T follicular helper cell (primary cell): ENCODE measurements around the gene ASB2.

ENCODE experiments used
- DNase-seq: peaks from one replicate; pipeline ENCODE4 v3.0.0-alpha.2; 2020; ENCODE audit warnings: low read depth

The ASB2 gene

DNA sequence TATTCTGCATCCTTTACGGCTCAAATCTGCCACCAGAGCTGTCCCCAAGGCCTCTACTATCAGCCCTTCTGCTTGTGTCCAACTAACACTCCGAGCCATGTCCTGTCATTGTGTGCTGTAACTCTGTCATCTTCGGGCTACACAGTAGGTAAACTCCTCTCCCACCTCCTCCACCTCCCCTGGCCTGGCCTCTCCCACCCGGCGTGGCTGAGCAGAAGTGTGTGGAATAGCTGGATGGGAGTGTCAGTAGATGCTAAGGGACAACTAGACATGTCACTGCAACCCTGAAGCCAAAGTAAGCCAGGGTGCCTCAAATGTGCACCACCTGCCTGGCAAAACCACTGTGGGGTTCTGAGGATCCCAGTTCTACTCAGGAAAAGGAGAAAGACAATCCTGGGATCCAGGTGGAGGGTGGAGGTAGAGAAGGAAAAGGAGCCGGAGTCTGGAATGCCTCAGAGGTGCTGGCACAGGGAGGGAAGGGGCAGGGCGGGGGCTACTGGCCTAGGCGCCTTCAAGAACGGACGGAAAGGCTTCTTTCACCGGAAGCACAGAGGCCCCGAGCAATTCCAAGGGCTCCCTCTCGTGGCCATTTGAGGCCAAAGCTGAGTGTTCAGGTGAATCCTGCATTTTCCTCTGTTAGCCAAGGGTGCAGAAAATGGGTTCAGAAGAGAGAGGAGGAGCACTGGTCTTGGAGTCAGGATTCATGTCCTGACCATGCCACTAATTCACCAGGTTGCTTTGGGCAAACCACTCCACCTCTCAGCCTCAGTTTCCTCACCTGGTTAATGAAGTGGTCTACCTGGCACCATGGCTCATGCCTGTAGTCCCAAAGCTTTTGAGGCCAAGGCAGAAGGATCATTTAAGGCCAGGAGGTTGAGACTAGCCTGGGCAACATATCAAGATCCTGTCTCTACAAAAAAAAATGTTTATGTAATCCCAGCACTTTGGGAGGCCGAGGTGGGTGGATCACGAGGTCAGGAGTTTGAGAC, 69.7 kb downstream of the ASB2 start:
- peak; percentile 33 for DNase-seq

DNA sequence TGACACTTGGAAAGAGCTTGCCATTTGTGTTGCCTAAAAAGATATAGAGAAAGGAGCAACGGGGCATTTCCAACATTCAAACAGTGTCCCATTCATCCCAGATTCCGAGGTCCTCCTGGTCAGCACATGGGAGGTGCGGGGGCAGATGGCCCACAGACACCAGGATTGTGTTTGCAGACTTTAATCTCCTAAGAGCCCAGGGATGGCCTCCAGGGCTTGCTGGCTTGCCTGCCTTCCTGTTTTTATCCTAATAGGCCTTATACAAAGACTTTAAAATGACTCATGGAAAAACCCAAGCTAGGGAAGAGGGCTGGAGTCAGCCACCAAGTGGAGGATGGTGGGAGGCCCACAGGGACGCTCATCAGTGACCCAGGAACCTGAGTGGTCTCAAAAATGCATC, 70.7 kb downstream of the ASB2 start:
- DNase-seq, result no peak

DNA sequence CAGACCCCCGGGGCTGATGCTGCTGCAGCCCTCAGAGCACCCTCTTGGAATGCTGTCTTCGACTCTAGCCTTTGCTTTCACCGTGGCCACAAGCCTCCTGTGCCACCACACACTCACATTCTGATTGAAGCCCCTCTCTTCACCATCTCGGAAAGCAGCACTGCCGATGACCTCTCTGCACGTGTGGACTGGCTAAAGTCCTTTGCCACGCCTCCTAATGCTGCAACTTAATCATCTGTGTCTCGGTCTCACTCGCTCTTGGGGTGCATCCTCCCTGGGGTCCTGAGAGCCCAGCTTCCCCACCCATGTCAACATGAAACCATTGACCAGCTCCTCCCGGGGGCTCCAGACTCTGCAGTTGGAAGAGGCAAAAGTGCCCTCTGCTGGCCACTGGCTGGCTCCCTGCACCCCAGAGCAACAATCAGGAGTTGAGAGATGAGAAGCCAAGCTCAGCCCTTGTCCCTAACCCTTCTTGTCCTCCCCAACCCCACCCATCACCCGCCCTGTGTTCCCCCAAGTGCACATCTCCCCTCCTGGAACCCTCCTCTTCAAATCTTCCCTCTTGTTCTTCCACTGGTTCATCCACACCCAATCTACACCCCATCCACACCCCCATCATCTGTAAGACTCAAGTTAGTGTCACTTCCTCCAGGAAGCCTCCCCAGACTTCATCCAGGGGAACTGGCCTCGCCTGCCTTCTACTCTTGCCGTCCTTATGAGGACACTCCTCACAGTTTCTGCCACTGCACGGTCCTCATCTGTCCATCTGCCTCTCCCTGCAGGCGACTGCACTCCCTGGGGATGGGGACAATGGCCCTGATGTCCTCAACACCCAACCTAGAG, 72.8 kb downstream of the ASB2 start:
- no peak for DNase-seq

DNA sequence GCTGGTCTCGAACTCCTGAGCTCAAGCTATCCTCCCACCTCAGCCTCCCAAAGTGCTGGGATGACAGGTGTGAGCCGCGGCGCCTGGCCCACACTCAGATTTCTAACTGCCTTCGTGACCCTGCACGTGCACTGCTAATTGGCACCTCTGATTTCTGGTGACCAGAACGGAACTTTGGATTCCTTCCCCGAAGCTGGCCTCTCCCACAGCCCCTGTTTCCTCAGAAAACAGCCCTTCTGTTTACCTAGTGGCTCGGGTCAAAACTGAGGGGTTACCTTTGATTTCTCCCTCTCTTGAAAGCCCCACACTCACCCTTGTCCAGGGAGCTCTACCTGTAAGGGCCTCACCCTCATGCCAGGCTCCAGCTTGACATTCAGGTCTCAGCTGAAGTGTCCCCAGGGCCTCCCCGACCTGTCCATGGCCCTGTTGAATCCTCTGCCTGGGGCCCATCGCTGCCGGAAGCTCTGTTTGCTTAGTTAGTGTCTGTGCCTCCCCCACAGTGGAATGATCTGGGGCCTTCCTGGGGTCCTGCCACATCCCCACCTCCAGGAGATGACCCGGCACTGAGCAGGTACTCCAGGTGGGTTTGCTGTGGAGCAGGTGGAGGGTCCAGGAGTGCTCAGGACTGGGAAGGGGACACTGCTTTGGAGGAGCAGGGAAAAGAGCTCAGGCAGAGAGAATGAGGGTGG, 73.6 kb downstream of the ASB2 start:
- no peak for DNase-seq

DNA sequence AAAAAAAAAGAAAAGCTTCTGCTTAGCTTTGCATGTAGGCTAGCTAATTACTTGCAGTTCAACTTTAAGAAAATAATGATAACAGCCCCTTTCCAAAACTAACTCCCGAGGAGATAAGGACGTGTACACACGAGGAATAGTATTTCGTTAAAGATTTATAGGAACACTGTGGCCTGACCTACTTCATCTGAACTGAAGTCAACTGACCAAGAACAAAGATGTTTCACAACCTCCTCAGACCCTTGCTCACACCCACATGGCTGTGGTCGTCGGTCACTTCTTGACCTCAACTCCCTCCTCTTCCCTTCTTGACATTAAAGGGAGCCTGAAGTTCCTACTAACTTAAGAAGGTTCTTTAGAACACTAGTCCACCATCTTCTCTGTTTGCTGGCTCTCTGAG, 74.6 kb downstream of the ASB2 start:
- no peak for DNase-seq

DNA sequence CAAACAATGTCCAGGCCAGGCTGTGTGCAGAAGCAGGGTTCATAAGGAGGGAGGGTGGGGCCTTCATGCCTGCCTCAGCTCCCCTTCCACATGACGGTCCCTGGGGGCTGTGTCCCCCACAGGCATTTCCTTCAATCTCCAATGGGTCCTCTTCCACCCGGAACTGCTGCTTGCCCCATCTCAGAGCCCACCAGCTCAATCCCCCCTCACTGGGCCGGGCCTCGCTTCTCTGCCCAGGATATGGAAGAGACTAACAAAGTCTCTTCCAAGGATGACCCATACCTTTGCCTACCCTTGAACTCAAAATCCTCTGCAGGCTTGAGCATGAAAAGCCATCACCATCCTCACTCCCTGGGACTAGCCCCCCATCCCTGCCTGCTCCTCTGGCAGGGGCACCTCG, 77.6 kb downstream of the ASB2 start:
- no peak for DNase-seq

DNA sequence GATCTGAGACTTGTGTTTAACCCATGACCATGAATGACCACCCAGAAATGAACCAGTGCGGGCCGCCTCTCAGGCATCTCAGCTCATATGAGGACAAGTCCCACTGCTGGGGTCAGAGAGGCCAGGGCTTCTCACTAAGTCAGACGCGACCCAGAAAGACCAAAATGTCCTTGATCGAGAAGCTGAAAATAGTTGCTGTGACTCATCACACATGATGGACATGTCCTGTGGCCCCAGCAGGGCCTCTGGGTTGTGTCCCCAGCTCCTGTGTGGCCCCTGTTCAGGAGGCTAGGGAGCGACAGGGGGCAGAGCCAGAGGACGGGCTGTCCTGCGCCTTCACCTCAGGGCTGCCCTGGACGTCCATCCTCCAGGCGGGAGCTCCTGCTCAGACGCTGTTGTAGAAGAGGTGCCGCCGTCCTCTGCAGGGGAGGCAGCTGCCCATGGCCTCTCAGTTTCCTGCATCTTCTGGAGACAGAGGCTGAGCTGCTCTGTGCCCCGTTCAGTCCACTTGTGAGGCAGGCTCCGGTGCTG, 78.2 kb downstream of the ASB2 start:
- DNase-seq, result no peak

DNA sequence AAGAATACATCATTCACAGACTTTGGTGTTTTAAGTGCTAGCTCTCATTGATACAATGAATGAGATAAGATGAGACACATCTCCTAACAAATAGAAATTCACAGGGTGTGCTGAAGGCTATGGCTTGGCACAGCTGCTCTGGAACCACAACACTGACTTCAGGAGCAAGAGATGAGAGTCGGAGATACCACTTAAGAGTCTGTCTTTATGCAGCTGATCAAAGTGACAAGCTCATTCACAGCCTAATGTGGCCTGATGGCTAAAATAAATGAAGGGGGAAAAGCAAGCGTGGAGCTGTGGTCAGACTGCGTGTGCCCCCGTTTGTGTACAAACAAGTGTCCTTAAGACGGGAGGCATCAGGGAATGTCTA, 78.9 kb downstream of the ASB2 start:
- no peak for DNase-seq

DNA sequence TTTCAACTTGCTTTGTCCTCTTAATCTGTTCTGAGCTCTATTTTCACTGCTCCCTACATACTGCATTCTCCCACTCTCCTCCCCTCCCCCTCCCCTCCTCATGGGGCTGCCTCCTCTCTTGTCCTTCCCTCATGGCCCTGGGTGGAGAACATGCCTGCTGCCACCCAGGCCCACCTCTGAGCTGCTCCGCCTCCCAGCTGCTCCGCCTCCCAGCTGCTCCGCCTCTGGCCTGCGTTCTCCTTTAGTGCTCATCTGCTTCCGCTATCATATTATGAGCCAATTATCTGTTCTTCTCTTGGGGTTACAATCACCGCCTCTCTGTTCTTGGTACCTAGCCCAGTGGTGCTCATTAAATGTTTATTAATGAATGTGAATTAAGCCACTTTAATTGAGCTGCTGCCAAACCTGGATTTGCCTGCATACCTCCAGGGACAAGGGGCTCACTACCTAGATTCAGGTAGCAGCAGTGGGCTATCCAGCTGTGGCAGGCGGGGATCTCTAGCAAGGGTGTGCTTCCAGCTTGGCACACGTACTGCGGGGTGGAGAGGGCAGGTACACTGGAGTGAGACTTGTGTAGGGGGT, 81.3 kb downstream of the ASB2 start:
- no peak for DNase-seq

- DNase-seq, result no peak
Observed at GRCh38 chr14:93893661-93894261, 82.6 kb downstream of the ASB2 start.

DNA sequence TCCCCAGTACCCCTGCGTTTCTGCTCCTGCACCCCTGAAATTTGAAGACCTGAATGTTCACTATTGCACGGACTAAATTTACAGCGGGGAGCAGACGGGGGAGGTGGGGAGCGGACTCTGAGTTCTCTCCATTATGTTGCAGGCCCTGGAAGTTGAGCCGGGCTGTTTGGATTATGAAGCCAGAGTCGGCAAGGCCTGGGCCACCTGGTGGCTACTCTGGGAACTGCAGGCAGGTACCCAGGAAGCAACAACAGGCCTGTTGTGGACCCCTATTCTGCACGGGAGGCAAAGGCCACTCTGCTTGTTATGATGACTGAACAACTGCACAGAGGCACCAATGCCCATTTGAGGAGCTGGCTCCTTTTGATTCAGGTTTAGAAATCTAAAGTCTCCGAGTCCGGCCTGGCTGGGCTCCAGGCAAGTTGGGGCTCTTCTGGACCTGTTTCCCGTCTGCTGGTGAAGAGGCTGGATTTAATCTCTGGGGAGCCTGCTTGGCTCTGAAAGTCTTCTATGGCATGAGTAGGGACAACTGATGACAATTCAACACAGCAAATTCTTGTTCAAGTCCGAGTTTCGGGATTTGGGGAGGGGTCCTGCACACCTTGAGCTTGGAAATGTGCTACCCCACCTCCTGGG, 83.3 kb downstream of the ASB2 start:
- DNase-seq, result peak; percentile 47

- no peak for DNase-seq
Observed at GRCh38 chr14:93892505-93892839, 83.9 kb downstream of the ASB2 start.

GRCh38 chr14:93891756-93892504, 84.4 kb downstream of the ASB2 start:
- no peak for DNase-seq

GRCh38 chr14:93889739-93890483, 86.5 kb downstream of the ASB2 start:
- DNase-seq, result no peak

- no peak for DNase-seq
Observed at GRCh38 chr14:93888995-93889394, 87.4 kb downstream of the ASB2 start.

DNA sequence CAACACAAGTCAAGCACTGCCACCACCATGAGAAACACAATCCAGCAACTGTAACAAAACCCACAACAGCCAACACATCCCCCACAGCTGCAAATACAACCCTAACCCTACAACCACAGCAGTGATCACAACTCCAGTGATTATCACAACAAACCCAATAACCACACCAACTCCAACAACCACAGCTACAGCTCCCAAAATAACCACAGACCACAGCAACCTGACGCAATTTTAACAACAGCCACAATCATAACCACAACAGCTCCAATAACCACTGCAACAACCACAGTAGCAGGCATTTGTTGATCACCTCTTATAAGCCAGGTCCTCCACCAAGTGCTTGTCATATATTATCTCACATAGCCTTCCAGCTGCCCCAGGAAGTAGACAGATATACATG, 91.4 kb downstream of the ASB2 start:
- no peak for DNase-seq
